NCI-H524 (cell line): ENCODE data around the gene SEL1L3.
A peak's percentile ranks its signal among the peaks of the same experiment; 100 is the strongest.
"Not testable (repeated sequence)": the region's sequence is repeated elsewhere in the genome, so short reads cannot be mapped to it uniquely, and the experiment has no call there.

ENCODE experiments used
- DNase-seq, 2 experiments: peaks; one replicate each; lab custom pipeline; 2025; lab: John Stamatoyannopoulos, UW

The SEL1L3 gene

GRCh38 chr4:25879587-25879986, 16.8 kb upstream of the SEL1L3 start:
- DNase-seq: no peak

- no peak for DNase-seq
Measured at GRCh38 chr4:25879091-25879584, 16.4 kb upstream of the SEL1L3 start.

DNA sequence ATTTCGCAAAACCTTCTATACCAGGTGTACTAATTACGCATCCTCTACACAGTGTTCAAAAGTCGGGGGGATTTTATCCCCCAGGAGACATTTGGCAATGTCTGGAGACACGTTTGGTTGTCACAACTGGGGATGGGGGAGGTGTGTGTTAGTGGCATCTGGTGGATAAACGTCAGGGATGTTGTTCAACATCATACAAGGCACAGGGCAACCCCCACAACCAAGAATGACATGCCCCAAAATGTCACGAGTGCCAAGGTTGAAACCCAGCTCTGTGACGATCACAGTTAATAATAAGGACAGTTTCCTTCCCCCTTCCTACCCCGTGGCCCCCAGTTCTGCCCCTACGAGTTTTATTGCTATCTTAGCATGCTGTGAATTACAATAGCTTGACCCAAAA, 15.9 kb upstream of the SEL1L3 start:
- peak in 1 of 2 experiments; percentile 34 for DNase-seq

- DNase-seq: no peak
Measured at GRCh38 chr4:25875281-25875745, 12.5 kb upstream of the SEL1L3 start.

- DNase-seq: peak; percentile 40 to 59
Measured at GRCh38 chr4:25874655-25875054, 11.9 kb upstream of the SEL1L3 start.

GRCh38 chr4:25873632-25874129, 10.9 kb upstream of the SEL1L3 start:
- DNase-seq: peak; percentile 20

DNA sequence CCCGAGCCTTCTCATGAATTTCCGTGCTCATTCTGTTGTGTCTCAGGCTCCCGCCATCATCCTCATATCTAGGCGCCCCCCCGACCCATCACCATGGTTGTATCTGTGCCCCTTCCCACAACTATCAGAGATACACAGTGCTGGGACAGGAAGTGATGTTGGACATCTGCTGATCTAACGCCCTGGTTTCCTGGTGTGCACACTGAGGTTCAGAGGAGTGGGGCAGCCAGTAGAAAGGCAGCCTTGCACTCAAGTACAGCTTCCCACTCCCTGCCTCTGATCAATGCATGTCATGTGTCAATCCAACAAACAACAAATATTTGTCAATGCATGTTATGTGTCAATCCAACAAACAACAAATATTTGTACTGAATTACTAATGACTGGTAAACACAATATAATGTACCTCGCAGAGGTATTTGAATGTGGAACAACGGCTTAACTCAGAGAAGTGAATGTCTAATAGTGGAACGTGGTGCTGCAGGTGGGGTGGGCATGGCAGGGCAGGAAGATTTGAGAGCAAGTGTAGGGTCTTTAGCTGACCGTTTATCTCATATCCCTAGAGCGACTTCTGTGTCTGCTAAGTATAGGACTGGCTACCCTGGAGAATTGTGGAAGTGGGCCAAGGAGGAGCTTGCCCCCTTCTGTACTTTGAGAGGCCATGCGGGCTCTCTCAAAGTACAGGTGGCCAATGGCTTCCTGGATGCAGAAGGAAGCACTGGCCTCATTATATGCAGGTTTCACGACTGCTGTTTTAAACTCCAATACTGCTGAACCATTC, 10.3 kb upstream of the SEL1L3 start:
- DNase-seq: no peak

- DNase-seq: no peak
Measured at GRCh38 chr4:25870081-25870480, 7.3 kb upstream of the SEL1L3 start.

- no peak for DNase-seq
Measured at GRCh38 chr4:25867781-25868294, 5.0 kb upstream of the SEL1L3 start.

- DNase-seq: not testable (repeated sequence)
Measured at GRCh38 chr4:25866401-25866800, 3.6 kb upstream of the SEL1L3 start.

DNA sequence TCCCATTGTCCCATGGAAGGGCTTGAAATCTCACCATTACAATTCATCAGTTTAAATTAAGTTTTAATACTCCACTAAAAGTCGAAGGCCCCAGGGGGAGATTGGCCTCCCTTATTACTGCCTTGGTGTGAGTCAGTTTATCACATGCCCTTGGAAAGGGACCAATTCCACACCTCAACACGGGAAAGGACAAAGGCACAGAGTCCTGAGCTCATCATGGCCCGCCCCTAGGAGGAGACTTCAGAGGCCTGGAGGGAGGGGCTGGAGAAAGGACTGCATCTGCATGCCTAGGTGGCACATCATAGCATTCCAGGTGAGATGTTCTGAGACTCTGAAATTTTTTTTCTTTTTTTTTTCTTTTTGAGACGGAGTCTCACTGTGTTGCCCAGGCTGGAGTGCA, 2.8 kb upstream of the SEL1L3 start:
- no peak for DNase-seq

GRCh38 chr4:25863831-25864418, 1.1 kb upstream of the SEL1L3 start:
- no peak for DNase-seq

DNA sequence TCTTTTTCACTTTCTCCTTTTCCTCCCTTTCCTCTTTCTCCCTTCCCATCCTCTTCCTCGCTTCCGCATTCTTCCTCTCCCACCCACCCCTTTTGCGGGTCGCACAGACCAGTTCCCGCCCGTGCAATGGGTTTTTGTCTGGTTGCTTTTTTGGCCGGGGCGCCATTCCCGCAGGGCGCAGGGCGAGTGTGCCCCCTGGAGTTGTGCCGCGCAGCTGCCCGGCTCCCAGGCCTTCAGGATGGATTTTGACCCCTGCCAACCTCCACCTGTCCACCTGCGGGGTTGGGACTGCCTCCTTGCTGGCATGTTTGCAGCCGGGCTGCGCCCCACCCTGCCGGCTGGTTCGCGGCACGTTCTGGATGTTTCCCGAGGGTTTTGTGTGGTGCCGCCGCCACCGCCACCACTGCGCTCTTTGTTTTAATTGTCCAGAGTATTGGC, 578 bp upstream of the SEL1L3 start:
- DNase-seq: peak in 1 of 2 experiments; percentile 11

- DNase-seq: peak; percentile 39 to 43
Measured at GRCh38 chr4:25861951-25862410, 807 bp downstream of the SEL1L3 start.

DNA sequence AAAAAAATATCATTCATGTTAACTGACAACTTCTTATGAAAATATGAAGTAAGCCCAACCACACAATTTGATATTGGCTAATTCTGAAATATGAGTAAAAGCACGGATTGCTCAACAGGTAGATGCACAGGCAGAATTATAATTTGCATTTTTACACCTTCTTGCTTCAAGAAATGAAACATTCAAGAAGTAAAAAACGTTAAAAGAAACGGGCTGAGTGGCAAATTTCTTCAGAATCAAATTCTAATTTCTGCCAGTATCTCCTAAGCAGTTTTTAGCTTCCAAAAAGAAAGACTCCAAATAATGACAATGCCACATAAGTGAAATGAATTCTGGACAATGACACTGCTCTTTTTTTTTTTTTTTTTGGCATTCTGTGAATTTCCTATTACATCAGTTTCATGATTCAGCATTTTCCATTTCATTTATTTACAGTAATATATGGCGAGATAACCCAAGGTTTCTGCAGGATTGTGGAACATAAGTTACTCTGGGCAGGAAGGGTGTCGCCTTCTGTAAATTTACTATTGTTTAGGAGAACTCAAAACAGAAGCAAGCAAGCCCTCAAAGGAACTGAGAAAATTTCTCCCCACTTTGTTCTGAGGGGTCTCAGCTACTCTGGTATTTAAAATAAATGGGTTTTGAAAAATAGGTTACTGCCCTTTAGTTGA, 1.4 kb downstream of the SEL1L3 start:
- no peak for DNase-seq

DNA sequence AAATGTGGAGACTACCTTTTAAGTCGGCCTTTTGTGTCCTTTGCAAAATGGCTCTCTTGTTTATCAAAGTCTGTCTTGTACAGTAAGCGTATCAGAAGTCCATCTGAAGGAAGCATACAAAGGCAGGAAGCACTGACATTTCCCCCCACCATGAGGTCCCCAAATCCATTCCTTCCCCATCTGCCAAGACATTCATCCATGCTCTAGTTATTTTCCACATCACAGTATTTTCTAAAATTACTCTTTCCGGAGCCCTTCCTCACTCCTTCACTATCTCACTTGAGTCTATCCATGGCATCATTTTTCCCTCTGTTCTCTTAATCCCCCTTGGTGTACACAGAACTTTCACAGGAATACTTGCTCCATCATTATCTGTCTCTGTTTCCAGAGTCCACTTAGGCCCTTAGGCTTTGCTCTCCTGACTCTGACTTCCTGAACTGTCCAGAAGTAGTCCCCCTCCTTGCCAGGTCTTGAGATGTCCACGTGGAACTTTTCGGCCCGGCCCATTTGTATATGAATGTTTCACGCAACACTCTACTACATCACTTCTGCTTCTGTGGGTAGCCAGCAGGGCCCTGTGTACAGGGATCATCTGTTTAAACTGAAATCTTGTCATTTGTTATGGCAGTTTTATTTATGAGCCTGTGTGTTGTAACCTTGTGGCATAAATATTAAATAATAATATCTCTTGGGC, 2.1 kb downstream of the SEL1L3 start:
- DNase-seq: no peak

DNA sequence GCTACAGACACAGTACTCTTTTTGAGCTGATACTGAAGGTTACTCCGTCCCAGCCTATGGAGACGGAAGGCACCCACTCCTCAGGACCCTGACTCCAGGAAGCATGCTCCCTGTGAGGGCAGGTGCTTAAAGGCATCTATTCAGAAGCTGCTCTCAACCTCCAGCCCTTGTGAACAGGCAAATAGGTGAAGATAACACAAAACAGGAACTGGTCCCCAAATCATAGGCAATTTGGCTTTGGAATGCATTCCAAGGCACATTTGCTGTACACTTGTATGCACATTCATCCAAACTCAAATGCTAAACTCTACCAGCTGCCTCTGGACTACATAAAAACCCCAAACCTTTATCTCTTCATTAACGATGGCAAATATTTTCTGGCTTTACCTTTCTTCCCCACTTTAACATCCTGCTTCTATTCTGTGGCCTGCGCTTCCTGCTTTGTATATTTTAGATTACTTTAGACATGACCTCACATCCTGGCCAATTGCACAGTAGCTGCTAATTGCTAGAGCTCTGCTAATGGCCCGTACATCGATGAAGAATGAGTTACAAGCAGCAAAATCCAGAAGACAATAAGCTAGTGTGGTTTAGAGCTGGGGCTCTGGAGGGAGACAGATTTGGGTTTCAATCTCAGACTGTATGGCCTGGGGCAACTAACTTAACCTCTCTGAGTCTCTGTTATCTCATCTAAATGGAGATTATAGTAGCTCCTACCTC, 3.2 kb downstream of the SEL1L3 start:
- no peak for DNase-seq

GRCh38 chr4:25857851-25858400, 4.9 kb downstream of the SEL1L3 start:
- DNase-seq: no peak

DNA sequence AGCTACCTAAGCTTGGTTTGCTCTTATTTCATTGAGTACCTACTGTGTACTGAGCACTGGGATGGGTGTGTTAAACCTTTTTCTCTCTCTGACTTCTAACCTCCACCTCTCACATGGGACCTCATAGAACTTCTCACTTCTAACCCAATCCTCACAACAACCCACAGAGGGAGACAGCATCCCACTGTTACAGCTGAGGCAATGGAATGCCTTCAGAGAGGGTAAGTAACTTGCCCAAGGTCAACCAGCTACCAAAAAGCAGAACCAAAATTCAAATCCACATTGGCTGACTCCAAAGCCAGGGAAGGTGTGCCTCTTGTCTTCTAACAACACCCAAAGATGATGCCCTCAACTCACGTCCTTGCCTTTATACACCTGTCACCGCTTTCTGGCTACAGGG, 5.4 kb downstream of the SEL1L3 start:
- DNase-seq: no peak

GRCh38 chr4:25856756-25857155, 6.0 kb downstream of the SEL1L3 start:
- no peak for DNase-seq

DNA sequence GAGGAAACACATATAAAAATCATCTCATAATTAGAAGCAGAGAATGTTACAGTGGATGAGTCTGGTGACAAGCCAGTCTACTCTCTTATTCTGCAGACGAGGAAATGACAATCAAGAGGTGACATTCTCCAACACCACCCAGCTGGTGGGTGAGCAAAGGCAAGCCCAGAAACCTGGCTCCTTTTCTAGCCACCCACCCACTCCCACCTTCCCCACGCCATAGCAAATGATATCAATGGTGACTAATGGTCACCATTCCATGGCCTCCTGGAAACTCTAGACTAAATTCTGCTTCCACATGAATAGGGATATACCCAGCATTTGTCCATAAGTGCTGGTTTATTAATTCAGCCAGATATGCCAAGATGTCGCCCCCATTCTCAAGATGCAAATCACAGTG, 10.7 kb downstream of the SEL1L3 start:
- no peak for DNase-seq
